CD1c-positive myeloid dendritic cell (primary cell): ENCODE results near the gene CFAP54.

Source experiments
- DNase-seq: peaks from one replicate; pipeline ENCODE4 v3.0.0-alpha.2; 2016; ENCODE audit errors: extremely low spot score

Gene CFAP54

GRCh38 chr12:96766232-96766631, 276.9 kb downstream of the CFAP54 start:
- no peak for DNase-seq

GRCh38 chr12:96769400-96769799, 280.0 kb downstream of the CFAP54 start:
- no peak for DNase-seq

- DNase-seq, result no peak
Observed at GRCh38 chr12:96770219-96771102, 281.1 kb downstream of the CFAP54 start.

- no peak for DNase-seq
Observed at GRCh38 chr12:96773031-96773430, 283.7 kb downstream of the CFAP54 start.

GRCh38 chr12:96774496-96775256, 285.3 kb downstream of the CFAP54 start:
- DNase-seq, result no peak

- DNase-seq, result no peak
Observed at GRCh38 chr12:96776908-96777307, 287.5 kb downstream of the CFAP54 start.

- no peak for DNase-seq
Observed at GRCh38 chr12:96780330-96780729, 291.0 kb downstream of the CFAP54 start.

GRCh38 chr12:96786791-96787190, 297.4 kb downstream of the CFAP54 start:
- DNase-seq, result no peak

- no peak for DNase-seq
Observed at GRCh38 chr12:96803969-96804368, 314.6 kb downstream of the CFAP54 start.

GRCh38 chr12:96806272-96806671, 316.9 kb downstream of the CFAP54 start:
- DNase-seq, result no peak

- DNase-seq, result no peak
Observed at GRCh38 chr12:96807741-96808140, 318.4 kb downstream of the CFAP54 start.

- no peak for DNase-seq
Observed at GRCh38 chr12:96808587-96808986, 319.2 kb downstream of the CFAP54 start.

- DNase-seq, result no peak
Observed at GRCh38 chr12:96809522-96809921, 320.1 kb downstream of the CFAP54 start.

GRCh38 chr12:96810057-96810456, 320.7 kb downstream of the CFAP54 start:
- no peak for DNase-seq

- DNase-seq, result no peak
Observed at GRCh38 chr12:96810477-96810876, 321.1 kb downstream of the CFAP54 start.

GRCh38 chr12:96811083-96811482, 321.7 kb downstream of the CFAP54 start:
- no peak for DNase-seq

- no peak for DNase-seq
Observed at GRCh38 chr12:96812153-96812552, 322.8 kb downstream of the CFAP54 start.

- DNase-seq, result no peak
Observed at GRCh38 chr12:96814200-96814599, 324.8 kb downstream of the CFAP54 start.

GRCh38 chr12:96821592-96821991, 332.2 kb downstream of the CFAP54 start:
- no peak for DNase-seq

- DNase-seq, result no peak
Observed at GRCh38 chr12:96822641-96823040, 333.3 kb downstream of the CFAP54 start.

GRCh38 chr12:96824074-96824837, 334.9 kb downstream of the CFAP54 start:
- DNase-seq, result no peak

- no peak for DNase-seq
Observed at GRCh38 chr12:96824838-96825236, 335.5 kb downstream of the CFAP54 start.
